ENCODE measurements around the gene A1CF. TPM values are rescaled to one million over a fixed set of nuclear protein-coding genes. Genes with fewer than 3 reads are reported as not detected.
"Not testable (repeated sequence)": the region's sequence is repeated elsewhere in the genome, so short reads cannot be mapped to it uniquely, and the experiment has no call there.

A1CF gene
- total and polyA plus RNA-seq, 10 of the 15 experiments (the other 5 are each of a cell fraction or from before 2014, with no cell fraction given) = 0.10 TPM; not detected in 9

- H2AFZ ChIP-seq (ENCODE audit: control insufficient read depth, low read depth, low read length) = no peak overlapping the region
- ChIA-PET SMC1A (ENCODE audit: uncharacterized antibody, unreplicated experiment) (no interaction called here), CTCF (no interaction called here), RAD21 (ENCODE audit: unreplicated experiment) (no interaction called here), POLR2A (no interaction called here)
- intact Hi-C loops (cut with micrococcal nuclease; ENCODE audit: unreplicated experiment) = no loop called here
- no peaks in the 10 kb centered on the region for H3K36me3 ChIP-seq (ENCODE audit: control insufficient read depth in 2 of 2, insufficient read depth in 2 of 2, low read length in 1 of 2)
- BruUV-seq (replicated peaks) = no TSS peak
- no peaks in the 10 kb centered on the region for H3K79me2 ChIP-seq (ENCODE audit: control insufficient read depth, insufficient read depth, low read length)
- no peaks in the 10 kb centered on the region for H4K20me1 ChIP-seq (ENCODE audit: control insufficient read depth, insufficient read depth)
- no peak overlapping the region for H3K4me2 ChIP-seq (ENCODE audit: control insufficient read depth, insufficient read depth)
- no peaks in the 10 kb centered on the region for H3K27me3 ChIP-seq (replicated peaks in 1 of 2; ENCODE audit: control insufficient read depth in 2 of 2, insufficient read depth in 2 of 2, low read length in 1 of 2)
- H3K4me3 ChIP-seq = no peak overlapping the region
- in situ Hi-C loops (cut with MboI) = no loop called here
- 0% methylated on average over 2 of the region's 2 CpGs for WGBS (ENCODE audit: insufficient coverage, insufficient replicate concordance, low lambda C conversion rate, missing lambda C conversion rate)
- no peak for DNase-seq (ENCODE audit: low read depth, low spot score)
- no peaks in the 10 kb centered on the region for H3K4me1 ChIP-seq (ENCODE audit: control insufficient read depth, insufficient read depth, low read length)
- H3K27ac ChIP-seq (ENCODE audit: control insufficient read depth, insufficient read depth) = no peak overlapping the region
- H3K9me3 ChIP-seq (replicated peaks; ENCODE audit: control insufficient read depth, insufficient read depth, low read length) = no peaks in the 10 kb centered on the region; the same call in 2 of the 3 replicates
- ATAC-seq = no peak
- no peak for TF ChIP-seq ZNF24 (IDR thresholded peaks at IDR 0.05)
- TF ChIP-seq MYC (IDR thresholded peaks at IDR 0.05; ENCODE audit: insufficient read depth, insufficient read length, insufficient replicate concordance, low read length, severe bottlenecking) = no peak
- TF ChIP-seq RELB (IDR thresholded peaks at IDR 0.05; ENCODE audit: low read depth) = no peak
- H3K9ac ChIP-seq (ENCODE audit: control insufficient read depth, insufficient read depth, low read length) = no peak overlapping the region
- no peak for FAIRE-seq
Measured at GRCh38 chr10:50927522-50928189, 42.2 kb upstream of the A1CF start.

- H3K9ac ChIP-seq (ENCODE audit: control insufficient read depth, insufficient read depth, low read length); H4K20me1 ChIP-seq (ENCODE audit: control insufficient read depth, insufficient read depth); POLR2A ChIA-PET; H3K4me3 ChIP-seq; H3K4me2 ChIP-seq (ENCODE audit: control insufficient read depth, insufficient read depth); SMC1A ChIA-PET (ENCODE audit: uncharacterized antibody, unreplicated experiment); DNase-seq (ENCODE audit: low read depth, low spot score); intact Hi-C loops (cut with micrococcal nuclease; ENCODE audit: unreplicated experiment); in situ Hi-C loops (cut with MboI); H3K27ac ChIP-seq (ENCODE audit: control insufficient read depth, insufficient read depth); ATAC-seq; H2AFZ ChIP-seq (ENCODE audit: control insufficient read depth, low read depth, low read length); BruUV-seq (replicated peaks); H3K9me3 ChIP-seq (replicated peaks; ENCODE audit: control insufficient read depth, insufficient read depth, low read length); FAIRE-seq; H3K4me1 ChIP-seq (ENCODE audit: control insufficient read depth, insufficient read depth, low read length); RAD21 ChIA-PET (ENCODE audit: unreplicated experiment); H3K27me3 ChIP-seq (replicated peaks in 1 of 2; ENCODE audit: control insufficient read depth in 2 of 2, insufficient read depth in 2 of 2, low read length in 1 of 2); H3K79me2 ChIP-seq (ENCODE audit: control insufficient read depth, insufficient read depth, low read length); H3K36me3 ChIP-seq (ENCODE audit: control insufficient read depth in 2 of 2, insufficient read depth in 2 of 2, low read length in 1 of 2); CTCF ChIA-PET: not testable (repeated sequence)
- WGBS (ENCODE audit: insufficient coverage, insufficient replicate concordance, low lambda C conversion rate, missing lambda C conversion rate) = 0% methylated on average over 1 of the region's 1 CpG
Measured at GRCh38 chr10:50923471-50923870, 38.0 kb upstream of the A1CF start.

All from GM12878 (cell line).